HepG2 (cell line): ENCODE data around the gene KANK3. TPM values are rescaled to one million over a fixed set of nuclear protein-coding genes. Genes with fewer than 3 reads are reported as not detected.
A peak's percentile ranks its signal among the peaks of the same experiment; 100 is the strongest.

Experiments used
- ATAC-seq: fragments of 200-7000 bp; cut with Tn5 transposase; 3 replicates; pipeline ENCODE4 v1.9.1; 2020; ENCODE audit warnings: mild to moderate bottlenecking, moderate library complexity
- BruUV-seq: library from RNA; stranded (reverse); fragments of 400-500 nt; replicated peaks from 2 replicates; lab custom pipeline; 2021; lab: Mats Ljungman, UMichigan
- CTCF ChIA-PET: fragments of 300-600 bp; formaldehyde crosslinking; extraction: SDS; loops from one replicate; lab custom pipeline; 2021; ENCODE audit warnings: low total read pairs, inconsistent platforms, low intra/inter-chr PET ratio; lab: Yijun Ruan, JAX
- POLR2A ChIA-PET: fragments of 350-600 bp; sonication (Branson Sonifier 250); formaldehyde crosslinking; loops from one replicate; lab custom pipeline; 2020; ENCODE audit warnings: antibody characterized with exemption, inconsistent platforms; lab: Yijun Ruan, JAX
- DNase-seq: peaks from one replicate; pipeline ENCODE4 v3.0.0-alpha.2; 2015; ENCODE audit warnings: low spot score
- FAIRE-seq: peaks from 3 replicates; lab custom pipeline; 2011; peaks lifted over from hg19 to GRCh38; lab: Jason Lieb, UNC
- H2AFZ ChIP-seq: one replicate; pipeline ENCODE4 v1.6.1; 2011; ENCODE audit warnings: low read length, inconsistent platforms
- H3K27ac ChIP-seq: fragments of 300-600 bp; 3 replicates; pipeline ENCODE4 v1.8.0; 2011; ENCODE audit warnings: mixed run types, mild to moderate bottlenecking, mixed read lengths, low read length, inconsistent platforms; ENCODE audit not compliant: insufficient read depth; ENCODE audit errors: extremely low read length
- H3K27me3 ChIP-seq, 2 experiments: fragments of 200-600 bp in 1 of 2; 2 replicates in 1 of 2; 3 replicates in 1 of 2; pipeline versions ENCODE4 v1.6.0 to v1.8.0; 2011; ENCODE audit warnings: low read length in 2 of 2, mild to moderate bottlenecking in 2 of 2, moderate library complexity in 2 of 2, inconsistent platforms in 1 of 2; ENCODE audit not compliant: insufficient read depth in 2 of 2, control insufficient read depth in 1 of 2
- H3K36me3 ChIP-seq, 2 experiments: fragments of 200-600 bp in 1 of 2; replicated peaks in 1 of 2; 2 replicates in 1 of 2; 3 replicates in 1 of 2; pipeline versions ENCODE4 v1.5.1 to v1.8.0; 2011; ENCODE audit warnings: low read length in 2 of 2, inconsistent platforms in 1 of 2; ENCODE audit not compliant: insufficient read depth in 2 of 2, control insufficient read depth in 1 of 2
- H3K4me1 ChIP-seq: 2 replicates; pipeline ENCODE4 v1.5.1; 2012; ENCODE audit warnings: low read length, inconsistent platforms; ENCODE audit not compliant: insufficient read depth
- H3K4me2 ChIP-seq: 2 replicates; pipeline ENCODE4 v1.6.0; 2011; ENCODE audit warnings: low read depth, low read length, inconsistent platforms
- H3K4me3 ChIP-seq, 3 experiments: fragments of 200-600 bp in 1 of 3; sonication (generic), shearing (Covaris generic) in 1 of 3; replicated peaks in 1 of 3; 2 replicates each; pipeline ENCODE4 v1.5.1; 2011 to 2016; ENCODE audit warnings: low read length in 3 of 3, inconsistent platforms in 2 of 3, low read depth in 2 of 3, mild to moderate bottlenecking in 2 of 3, control low read depth in 1 of 3, mixed read lengths in 1 of 3; ENCODE audit not compliant: insufficient read depth in 1 of 3
- H3K79me2 ChIP-seq: one replicate; pipeline ENCODE4 v1.6.1; 2011; ENCODE audit warnings: low read length, inconsistent platforms; ENCODE audit not compliant: insufficient read depth
- H3K9ac ChIP-seq: 2 replicates; pipeline ENCODE4 v1.6.0; 2011; ENCODE audit warnings: mild to moderate bottlenecking, low read depth, low read length, inconsistent platforms; ENCODE audit not compliant: insufficient read depth
- H3K9me3 ChIP-seq: 2 replicates; pipeline ENCODE4 v1.5.1; 2012; ENCODE audit warnings: mild to moderate bottlenecking, low read length
- H4K20me1 ChIP-seq: 2 replicates; pipeline ENCODE4 v1.6.0; 2011; ENCODE audit warnings: inconsistent platforms, mild to moderate bottlenecking, low read length, moderate library complexity; ENCODE audit not compliant: insufficient read depth
- CEBPG ChIP-seq: IDR thresholded peaks from 2 replicates; pipeline ENCODE4 v1.6.1; 2016
- DNMT1 ChIP-seq: sonication (generic); formaldehyde crosslinking; IDR thresholded peaks from 2 replicates; pipeline ENCODE4 v1.5.1; 2020; ENCODE audit warnings: mild to moderate bottlenecking, missing genetic modification reagents
- ETS1 ChIP-seq: sonication (generic); formaldehyde crosslinking; IDR thresholded peaks from 2 replicates; pipeline ENCODE4 v1.4.0; 2020; ENCODE audit warnings: missing genetic modification reagents
- NR2F2 ChIP-seq: IDR thresholded peaks from 2 replicates; pipeline ENCODE4 v1.6.1; 2012; ENCODE audit warnings: low read depth, inconsistent platforms, borderline replicate concordance
- POLR2A ChIP-seq, 2 experiments: IDR thresholded peaks; 2 replicates each; pipeline ENCODE4 v1.6.1; 2011; ENCODE audit warnings: low read depth in 2 of 2, low read length in 2 of 2, mild to moderate bottlenecking in 1 of 2, moderate library complexity in 1 of 2; ENCODE audit not compliant: insufficient read depth in 1 of 2
- POLR2AphosphoS5 ChIP-seq: IDR thresholded peaks from 2 replicates; pipeline ENCODE4 v1.6.1; 2012; ENCODE audit warnings: low read depth, low read length
- POLR2G ChIP-seq: fragments of 200-400 bp; formaldehyde crosslinking; IDR thresholded peaks from 2 replicates; pipeline ENCODE4 v1.6.1; 2018; ENCODE audit warnings: mild to moderate bottlenecking, low read depth, low read length, moderate library complexity
- RBFOX2 ChIP-seq: fragments of 200-400 bp; formaldehyde crosslinking; IDR thresholded peaks from 2 replicates; pipeline ENCODE4 v1.6.1; 2017; ENCODE audit warnings: low read depth, mild to moderate bottlenecking, low read length
- RBM22 ChIP-seq: fragments of 200-400 bp; formaldehyde crosslinking; optimal IDR thresholded peaks from 2 replicates; pipeline ENCODE3; 2017; ENCODE audit warnings: mild to moderate bottlenecking, low read length, moderate library complexity
- REL ChIP-seq: sonication (generic); formaldehyde crosslinking; conservative IDR thresholded peaks from 2 replicates; pipeline ENCODE4 v1.8.0; 2022; ENCODE audit warnings: mild to moderate bottlenecking, missing genetic modification reagents, moderate library complexity
- SSRP1 ChIP-seq: IDR thresholded peaks from 2 replicates; pipeline ENCODE4 v1.6.1; 2016; ENCODE audit warnings: control low read depth
- WGBS: methylation state at CpG from one replicate; pipeline ENCODE4 v1.1.6; 2017; ENCODE audit warnings: low lambda C conversion rate; 5-methylcytosine and 5-hydroxymethylcytosine counted together
- in situ Hi-C: cut with HindIII; loops from 2 replicates; pipeline ENCODE4 v1.10.0; 2017; ENCODE audit warnings: low pct_unique_long_range_greater_than_20kb; ENCODE audit not compliant: extremely low pct_ligation_motif_present
- intact Hi-C: fragments of 100-400 bp; cut with micrococcal nuclease; formaldehyde crosslinking; loops from one replicate; pipeline ENCODE4 v1.10.0; 2022; ENCODE audit not compliant: unreplicated experiment
- polyA plus RNA-seq, 8 experiments: library from polyadenylated mRNA; depleted of rRNA in 3 of 8; stranded (reverse) in 7 of 8; unstranded in 1 of 8; fragments of >200 nt; fragmentation: Illumina TruSeq in 4 of 8; extraction: Trizol in 4 of 8; gene quantifications; 2 replicates each; pipeline versions ENCODE4 v1.2.1 to v1.2.3, GENCODE V29; 2011 to 2016; ENCODE audit warnings: low read depth in 4 of 8, missing spikeins in 1 of 8, mixed read lengths in 1 of 8; ENCODE audit not compliant: insufficient read depth in 1 of 8
- total RNA-seq, 5 experiments: library from RNA; depleted of rRNA; stranded (reverse); fragments of >200 nt; fragmentation: Illumina TruSeq; extraction: Trizol; gene quantifications; 2 replicates each; pipeline ENCODE4 v1.2.3, GENCODE V29; 2016; ENCODE audit warnings: low read depth in 1 of 5

The KANK3 gene
- total and polyA plus RNA-seq, 2 of the 13 experiments (the other 11 are each of a cell fraction or from before 2014, with no cell fraction given) = 0.15 to 0.20 TPM

DNA sequence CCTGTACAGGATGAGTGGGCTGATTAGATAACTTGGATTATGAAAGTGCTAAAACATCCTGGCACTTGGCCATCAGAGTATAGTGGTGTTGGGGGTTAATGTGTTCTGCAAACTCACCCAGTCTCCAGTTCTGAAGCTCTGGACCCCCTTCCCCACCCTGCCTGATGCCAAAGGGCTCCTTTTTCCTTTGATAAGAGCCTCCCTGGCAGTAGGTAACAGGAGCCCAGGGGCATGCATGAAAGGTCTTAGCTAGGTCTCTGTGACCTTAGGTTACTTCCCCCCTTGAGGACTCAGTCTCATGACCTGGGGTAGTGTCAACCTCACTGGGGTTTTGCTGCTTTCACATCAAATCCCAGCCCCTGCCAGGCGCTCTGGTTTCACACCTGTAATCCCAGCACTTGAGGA lies 19.3 kb downstream of the KANK3 start:
- no peak overlapping the region for H3K27ac ChIP-seq
- peaks cover 34% of the 10 kb centered on the region for H3K79me2 ChIP-seq
- H2AFZ ChIP-seq = no peak overlapping the region
- DNase-seq = no peak
- H3K4me1 ChIP-seq = peaks cover 33% of the 10 kb centered on the region
- TF ChIP-seq DNMT1 (no peak), RBFOX2 (0 out of 2 replicates have a peak, but pooled peaks have one; percentile 9), NR2F2 (0 out of 2 replicates have a peak, but pooled peaks have one; percentile 10), RBM22 (peak; percentile 10), POLR2A (IDR thresholded peaks at IDR 0.05; ENCODE audit: insufficient read depth in 1 of 2, low read depth in 2 of 2, low read length in 2 of 2) (peak in 1 of 2 experiments; percentile 51; a peak in 2 of 4 replicates), CEBPG (CRISPR knock-in tag) (no peak), POLR2G (peak; percentile 19; the same call in 1 of the 2 replicates), POLR2AphosphoS5 (peak; percentile 44; the same call in 1 of the 2 replicates)
- TF ChIP-seq, all 625 proteins: peak for 6
- H3K9me3 ChIP-seq = no peaks in the 10 kb centered on the region
- peaks cover 0 to 17% of the 10 kb centered on the region in 2 experiments; a peak in 3 of 5 replicates for H3K36me3 ChIP-seq
- 100% methylated on average over 1 of the region's 1 CpG for WGBS
- peaks cover 2 to 17% of the 10 kb centered on the region in 2 experiments; a peak in 3 of 5 replicates for H3K27me3 ChIP-seq
- no TSS peak for BruUV-seq
- H4K20me1 ChIP-seq = peaks cover 19% of the 10 kb centered on the region
- ChIA-PET POLR2A (interaction anchor here (0.7 to 2.8 kb wide), 9 partner anchors 11 to 190 kb away, joined by 3 to 16 read pairs (median 4); partner anchors contain the start of genes MARCHF2, RAB11B and ZNF414), CTCF (no interaction called here)
- ATAC-seq (no peak), FAIRE-seq (no peak)
- intact Hi-C loops = no loop called here
- in situ Hi-C loops = no loop called here
- H3K4me2 ChIP-seq = no peak overlapping the region
- no peak overlapping the region for H3K4me3 ChIP-seq
- no peak overlapping the region for H3K9ac ChIP-seq

GRCh38 chr19:8322638-8322997 lies 20.4 kb downstream of the KANK3 start:
- H3K27ac ChIP-seq = peak overlapping the region; percentile 88
- H3K9me3 ChIP-seq = no peaks in the 10 kb centered on the region
- TF ChIP-seq RBFOX2 (0 out of 2 replicates have a peak, but pooled peaks have one; percentile 34), SSRP1 (0 out of 2 replicates have a peak, but pooled peaks have one; percentile 28), ETS1 (CRISPR knock-in tag) (no peak), REL (CRISPR knock-in tag) (0 out of 2 replicates have a peak, but pooled peaks have one; percentile 2)
- H3K4me3 ChIP-seq = peak overlapping the region; percentile 69 to 97 (median 82)
- H3K4me1 ChIP-seq = peaks cover 36% of the 10 kb centered on the region
- H2AFZ ChIP-seq = no peak overlapping the region
- H3K36me3 ChIP-seq = peaks cover 0 to 17% of the 10 kb centered on the region in 2 experiments; a peak in 3 of 5 replicates
- peaks cover 19% of the 10 kb centered on the region for H4K20me1 ChIP-seq
- BruUV-seq = no TSS peak
- DNase-seq = no peak
- ATAC-seq = no peak
- H3K9ac ChIP-seq = peak overlapping the region; percentile 99
- H3K79me2 ChIP-seq = peaks cover 34% of the 10 kb centered on the region
- ChIA-PET POLR2A (interaction anchor here (1.1 to 6.5 kb wide), 6 partner anchors 16 to 191 kb away, joined by 3 to 39 read pairs (median 7); partner anchors contain the start of genes CD320, RAB11B and ZNF414), CTCF (no interaction called here)
- in situ Hi-C loops = no loop called here
- intact Hi-C loops = no loop called here
- H3K4me2 ChIP-seq = peak overlapping the region; percentile 78
- peaks cover under 1 to 6% of the 10 kb centered on the region in 2 experiments; a peak in 3 of 5 replicates for H3K27me3 ChIP-seq
- WGBS = 48% methylated on average over 3 of the region's 7 CpGs
- no peak for FAIRE-seq
